H1 (cell line): ENCODE results near the gene HMGA1. TPM values are rescaled to one million over a fixed set of nuclear protein-coding genes. Genes with fewer than 3 reads are reported as not detected.

Experiments
- ASH2L ChIP-seq: fragments of 200-600, 300-600 bp; sonication (generic); IDR thresholded peaks from one replicate; pipeline ENCODE4 v1.7.1; 2017; ENCODE audit warnings: low read length
- ATF2 ChIP-seq: IDR thresholded peaks from 2 replicates; pipeline ENCODE4 v1.6.1; 2012; ENCODE audit warnings: low read length, inconsistent platforms
- BACH1 ChIP-seq: IDR thresholded peaks from 2 replicates; pipeline ENCODE4 v1.6.1; 2012; ENCODE audit warnings: low read length, improper control_type of control experiment
- BCL11A ChIP-seq, 2 experiments: IDR thresholded peaks; one replicate each; pipeline ENCODE4 v1.6.1; 2011; ENCODE audit warnings: low read depth in 2 of 2, low read length in 2 of 2, mild to moderate bottlenecking in 2 of 2
- BRCA1 ChIP-seq: IDR thresholded peaks from 2 replicates; pipeline ENCODE4 v1.6.1; 2012; ENCODE audit warnings: low read depth, low read length, improper control_type of control experiment
- JUN ChIP-seq: IDR thresholded peaks from 2 replicates; pipeline ENCODE4 v1.6.1; 2011; ENCODE audit warnings: low read depth, mild to moderate bottlenecking, improper control_type of control experiment, low read length
- JUND ChIP-seq: IDR thresholded peaks from 2 replicates; pipeline ENCODE4 v1.6.1; 2011; ENCODE audit warnings: mild to moderate bottlenecking, improper control_type of control experiment, low read length
- KDM1A ChIP-seq: fragments of 200-600, 300-600 bp; sonication (generic); IDR thresholded peaks from 2 replicates; pipeline ENCODE4 v1.7.1; 2016; ENCODE audit warnings: mild to moderate bottlenecking, low read length, borderline replicate concordance
- POLR2AphosphoS5 ChIP-seq: IDR thresholded peaks from 2 replicates; pipeline ENCODE4 v1.6.1; 2011; ENCODE audit warnings: low read depth, low read length
- RBBP5 ChIP-seq: IDR thresholded peaks from 2 replicates; pipeline ENCODE4 v1.7.1; 2012; ENCODE audit warnings: low read depth, mild to moderate bottlenecking, inconsistent platforms, low read length, moderate library complexity, borderline replicate concordance
- SP1 ChIP-seq: IDR thresholded peaks from 2 replicates; pipeline ENCODE4 v1.6.1; 2011; ENCODE audit warnings: low read depth, low read length
- TAF1 ChIP-seq: IDR thresholded peaks from 2 replicates; pipeline ENCODE4 v1.6.1; 2011; ENCODE audit warnings: mild to moderate bottlenecking, low read depth, low read length
- TEAD4 ChIP-seq: IDR thresholded peaks from 2 replicates; pipeline ENCODE4 v1.6.1; 2012; ENCODE audit warnings: low read depth, low read length, inconsistent platforms, mixed read lengths
- polyA plus RNA-seq, 7 experiments: library from polyadenylated mRNA; depleted of rRNA in 3 of 7; stranded (reverse) in 5 of 7; unstranded in 2 of 7; fragments of >200 nt in 5 of 7; fragments of 200-250 nt in 2 of 7; gene quantifications; 1 replicate in 5 of 7; 2 replicates in 1 of 7; 4 replicates in 1 of 7; pipeline versions ENCODE4 v1.2.1 to v1.2.3, GENCODE V29; 2011 to 2013; ENCODE audit warnings: missing spikeins in 2 of 7, mixed read lengths in 2 of 7
- total RNA-seq: library from RNA; stranded (reverse); fragmentation: NEBNext Ultra II Directional; extraction: Animal tissue kit (Norgen Biotek cat#: 25700); gene quantifications from 2 replicates; pipeline ENCODE4 v1.2.1, GENCODE V29; 2021

The HMGA1 gene
- total and polyA plus RNA-seq, 2 of the 8 experiments (the other 6 are each of a cell fraction or from before 2014, with no cell fraction given): 1,557 to 2,636 TPM

- TF ChIP-seq JUN: no peak
- no peak for TF ChIP-seq BACH1
- TF ChIP-seq KDM1A: no peak
- TF ChIP-seq JUND: no peak
- no peak for TF ChIP-seq ASH2L
- TF ChIP-seq POLR2AphosphoS5: peak; percentile 70
- TF ChIP-seq SP1: 0 out of 2 replicates have a peak, but pooled peaks have one; percentile 44
- TF ChIP-seq BCL11A (IDR thresholded peaks at IDR 0.05; ENCODE audit: low read depth in 2 of 2, low read length in 2 of 2): no peak
- TF ChIP-seq TEAD4: no peak
- TF ChIP-seq BRCA1: no peak
- peak; percentile 51; the same call in 1 of the 2 replicates for TF ChIP-seq TAF1
- TF ChIP-seq RBBP5: no peak
- no peak for TF ChIP-seq ATF2
- TF ChIP-seq, all 59 proteins: peak for 6
These were observed 34.1 kb upstream of the HMGA1 start (continued) for GRCh38 chr6:34202329-34203201.
